SH-SY5Y (cell line): ENCODE results near the gene STON2.

Source experiments
- GATA2 ChIP-seq: IDR thresholded peaks from 2 replicates; pipeline ENCODE4 v1.6.1; 2011; ENCODE audit warnings: mild to moderate bottlenecking, low read depth, low read length
- GATA3 ChIP-seq: IDR thresholded peaks from 2 replicates; pipeline ENCODE4 v1.6.1; 2011; ENCODE audit warnings: low read depth, mild to moderate bottlenecking, low read length, moderate library complexity

- TF ChIP-seq GATA3: no peak
- TF ChIP-seq GATA2: no peak
Measured at GRCh38 chr14:81261176-81261575, 138.9 kb downstream of the STON2 start.
